AG08395 (cell line): Measurements from ENCODE around the gene SP5.
"Not testable (repeated sequence)": the region's sequence is repeated elsewhere in the genome, so short reads cannot be mapped to it uniquely, and the experiment has no call there.

Experiments
- DNase-seq: peaks from one replicate; pipeline ENCODE4 v3.0.0; 2012; ENCODE audit warnings: mixed read lengths, low spot score

SP5 gene

DNA sequence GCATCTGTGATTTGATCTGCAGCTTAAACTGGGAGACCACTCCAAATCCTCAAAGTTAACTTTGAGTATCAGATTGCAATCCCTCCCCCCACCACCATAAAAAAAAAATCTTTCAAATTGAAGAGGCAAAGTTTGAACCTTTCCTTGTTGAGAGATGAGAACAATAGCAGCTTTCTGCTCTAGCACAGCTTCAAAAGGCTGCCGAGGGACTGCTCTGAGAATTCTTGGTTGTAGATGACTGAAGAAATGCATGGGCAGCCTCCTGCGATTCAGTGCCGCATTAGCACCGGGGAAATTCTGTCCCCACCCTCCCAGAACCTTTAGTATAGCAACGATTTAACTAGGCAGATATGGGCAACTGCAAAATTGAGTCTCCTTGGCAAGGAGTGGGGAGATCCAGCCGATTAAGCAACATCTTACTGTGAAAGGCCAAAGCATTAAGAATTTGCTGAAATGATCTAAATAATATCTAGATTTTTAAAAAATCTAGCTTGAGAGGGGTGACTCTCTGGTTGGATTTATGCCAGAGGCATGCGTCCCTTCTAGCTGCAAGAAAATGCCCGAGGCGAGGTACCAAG is 3.9 kb upstream of the SP5 start:
- no peak for DNase-seq

DNA sequence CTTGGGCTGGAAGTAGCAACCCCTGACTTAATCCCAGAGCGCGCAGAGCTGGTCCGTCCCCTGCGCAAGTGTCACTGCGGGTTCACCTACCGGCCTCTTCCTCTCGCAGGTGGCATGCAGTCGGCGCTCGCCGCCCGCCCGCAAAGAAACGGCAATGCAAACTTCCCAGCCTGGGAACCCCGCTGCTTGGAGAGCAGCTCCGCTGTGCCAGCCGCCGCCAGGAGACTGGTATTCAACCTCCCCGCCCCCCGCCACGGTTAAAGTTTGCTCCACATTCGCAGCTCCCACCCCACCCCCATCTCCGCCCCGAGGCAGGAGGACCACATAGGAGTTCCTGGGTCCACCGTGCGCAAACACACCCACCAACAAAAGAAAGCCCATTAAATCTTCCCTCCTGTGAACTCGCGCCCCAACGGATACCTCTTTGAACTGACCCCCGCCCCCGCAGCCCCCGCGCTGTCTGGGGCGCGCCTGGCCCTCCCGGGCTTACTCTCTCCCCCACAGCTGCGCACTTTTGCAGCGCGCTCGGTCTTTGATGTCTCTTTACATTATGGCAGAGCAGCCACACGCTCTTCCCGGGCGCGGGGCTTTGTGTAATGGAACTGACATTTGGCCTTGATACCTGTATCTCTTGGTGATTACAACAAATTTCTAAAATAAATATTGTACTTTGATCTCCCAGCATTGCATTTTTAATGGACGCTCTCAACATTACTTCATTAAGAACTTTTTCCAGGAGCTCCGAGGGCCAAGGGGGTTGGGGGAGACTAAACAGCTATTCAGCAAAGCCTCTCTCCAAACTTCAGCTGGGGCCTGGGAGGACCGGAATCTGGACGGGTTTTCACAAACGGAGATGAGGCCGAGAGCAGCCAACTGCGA is 3.1 kb upstream of the SP5 start:
- no peak for DNase-seq

DNA sequence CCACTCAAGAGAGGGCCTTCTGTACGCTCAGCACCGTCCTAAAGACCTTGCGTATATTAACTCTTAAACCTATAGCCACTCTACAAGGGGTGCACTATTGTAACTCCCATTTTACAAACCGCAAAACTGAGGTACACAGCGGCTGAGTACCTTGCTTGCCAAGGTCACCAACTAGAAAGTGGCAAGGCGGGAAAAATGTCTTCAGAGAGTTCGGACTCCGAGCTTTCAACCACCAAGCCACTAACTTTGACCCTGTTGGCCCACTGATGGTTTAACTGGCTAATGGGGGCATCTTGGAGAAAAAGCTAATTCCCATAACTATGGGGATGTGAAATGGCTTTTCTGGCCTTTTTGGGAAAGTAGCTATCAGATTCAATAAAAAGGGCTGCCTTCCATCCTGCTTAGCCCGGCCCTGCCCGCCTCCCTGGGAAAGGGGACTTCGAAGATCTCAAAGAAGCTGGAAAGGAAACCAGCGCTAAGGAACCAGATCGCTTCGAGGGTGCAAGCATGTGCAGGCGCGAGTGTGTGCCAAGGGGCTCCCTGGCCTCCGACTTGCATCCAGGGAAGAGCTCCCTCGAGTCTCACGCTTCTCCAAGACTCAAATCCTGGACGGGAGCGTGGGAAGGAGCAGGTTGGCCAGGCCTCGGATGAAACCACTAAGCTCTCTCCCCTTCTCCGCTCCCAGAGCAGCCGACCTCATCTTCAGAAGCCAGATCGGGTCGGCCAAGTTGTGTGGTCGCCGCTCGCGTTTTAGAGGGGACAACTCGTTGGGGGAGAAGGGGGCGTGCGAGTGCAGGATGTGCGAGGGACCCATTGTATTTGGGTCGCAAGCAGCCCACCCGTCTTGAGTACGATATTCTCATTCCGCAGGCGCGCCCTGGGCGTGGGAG is 2.2 kb upstream of the SP5 start:
- no peak for DNase-seq

DNA sequence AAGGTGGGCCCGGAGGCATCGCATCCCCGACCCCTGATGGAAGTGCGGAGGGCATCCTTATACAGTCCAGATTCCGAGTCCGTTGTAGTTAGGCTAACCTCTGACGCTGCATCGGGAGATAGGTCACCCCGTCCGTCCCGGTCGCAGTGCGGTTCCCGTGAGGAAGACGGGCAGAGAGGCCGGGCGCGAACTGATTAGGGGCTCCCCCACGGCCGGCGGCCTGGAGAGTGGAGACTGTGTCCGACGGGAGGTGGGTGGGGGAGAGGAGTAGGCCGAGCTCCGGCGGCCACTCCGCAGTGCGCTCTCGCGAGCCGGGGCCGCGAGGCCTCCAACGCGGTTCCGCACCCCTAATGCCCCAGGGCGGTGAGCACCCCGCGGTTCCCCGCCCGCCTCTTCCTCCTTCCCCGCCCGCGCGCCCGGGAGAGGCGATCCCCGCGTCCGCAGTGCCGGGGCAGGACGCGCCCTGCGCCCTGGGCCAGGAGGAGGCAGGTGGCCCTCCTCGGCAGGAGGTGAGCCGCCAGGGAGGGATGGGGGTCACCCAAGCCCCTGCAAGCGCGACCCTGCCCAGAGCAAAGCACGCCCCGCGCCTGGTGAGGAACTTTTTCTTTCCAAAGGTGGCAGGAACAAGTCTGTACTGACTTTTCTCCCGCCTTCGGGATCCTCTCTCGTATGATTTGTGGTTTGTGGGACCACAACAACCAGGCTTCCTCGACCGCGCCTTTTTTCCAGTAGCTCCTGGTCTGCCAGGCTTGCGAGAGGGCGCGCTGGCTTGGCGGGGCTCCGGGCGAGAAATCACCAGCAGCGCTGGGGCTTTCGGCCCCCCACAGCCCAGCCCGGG is 1.4 kb upstream of the SP5 start:
- no peak for DNase-seq

DNA sequence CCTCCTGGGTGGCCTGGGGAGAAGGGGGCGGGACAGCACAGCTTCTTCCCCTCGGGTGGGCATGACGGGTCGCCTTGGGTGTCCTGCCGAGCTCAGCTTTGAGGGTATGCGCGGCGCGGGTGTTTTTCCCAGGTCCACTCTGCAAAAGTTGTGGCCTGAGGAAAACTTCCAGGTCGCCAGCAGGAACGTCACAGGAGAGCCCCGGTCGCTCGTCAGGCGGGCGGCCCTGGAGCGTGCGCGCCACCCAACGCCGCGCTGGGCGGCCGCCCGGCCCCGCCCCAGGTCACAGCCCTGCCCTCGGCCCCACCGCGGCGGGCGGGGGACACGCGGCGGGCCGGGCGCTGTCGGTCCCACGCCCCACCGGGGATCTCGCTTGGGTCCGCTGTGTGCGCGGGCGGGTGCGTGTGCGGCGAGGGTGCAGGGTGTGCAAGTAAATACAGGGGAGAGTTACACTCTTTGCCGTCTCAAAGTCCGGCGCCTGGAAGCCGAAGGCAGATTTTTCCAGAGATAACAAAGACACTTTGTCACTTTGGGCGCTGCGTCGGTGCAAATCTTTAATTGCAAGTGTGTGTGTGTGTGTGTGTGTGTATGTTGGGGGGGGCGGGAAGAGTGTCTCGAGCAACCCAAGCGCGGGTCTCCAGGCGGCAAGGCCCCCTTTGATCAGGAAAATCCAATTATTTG is 616 bp upstream of the SP5 start:
- DNase-seq = peak; percentile 20

DNA sequence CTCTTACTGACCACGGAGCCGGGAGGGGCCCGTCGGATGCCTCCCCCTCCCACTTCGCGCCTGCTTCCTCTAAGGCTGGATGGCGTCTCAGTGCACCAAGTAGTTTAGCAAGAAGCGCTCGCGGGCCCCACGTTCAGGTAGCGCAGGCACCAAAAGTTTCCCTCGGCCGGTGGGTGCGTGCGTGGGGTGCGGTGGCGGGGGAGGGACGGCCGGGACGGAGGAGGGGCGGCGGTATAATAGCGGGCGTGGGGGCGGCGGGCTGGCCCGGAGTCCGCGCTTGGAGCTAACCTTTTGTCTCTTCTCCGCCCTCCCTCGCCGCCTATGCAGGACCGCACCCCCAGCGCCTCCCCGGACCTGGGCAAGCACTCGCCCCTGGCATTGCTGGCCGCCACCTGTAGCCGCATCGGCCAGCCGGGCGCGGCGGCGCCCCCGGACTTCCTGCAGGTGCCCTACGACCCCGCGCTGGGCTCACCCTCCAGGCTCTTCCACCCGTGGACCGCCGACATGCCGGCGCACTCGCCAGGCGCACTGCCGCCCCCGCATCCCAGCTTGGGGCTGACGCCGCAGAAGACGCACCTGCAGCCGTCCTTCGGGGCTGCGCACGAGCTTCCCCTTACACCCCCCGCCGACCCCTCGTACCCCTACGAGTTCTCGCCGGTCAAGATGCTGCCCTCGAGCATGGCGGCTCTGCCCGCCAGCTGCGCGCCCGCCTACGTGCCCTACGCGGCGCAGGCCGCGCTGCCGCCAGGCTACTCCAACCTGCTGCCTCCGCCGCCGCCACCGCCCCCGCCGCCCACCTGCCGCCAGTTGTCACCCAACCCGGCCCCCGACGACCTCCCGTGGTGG is 1.0 kb downstream of the SP5 start:
- DNase-seq = no peak

DNA sequence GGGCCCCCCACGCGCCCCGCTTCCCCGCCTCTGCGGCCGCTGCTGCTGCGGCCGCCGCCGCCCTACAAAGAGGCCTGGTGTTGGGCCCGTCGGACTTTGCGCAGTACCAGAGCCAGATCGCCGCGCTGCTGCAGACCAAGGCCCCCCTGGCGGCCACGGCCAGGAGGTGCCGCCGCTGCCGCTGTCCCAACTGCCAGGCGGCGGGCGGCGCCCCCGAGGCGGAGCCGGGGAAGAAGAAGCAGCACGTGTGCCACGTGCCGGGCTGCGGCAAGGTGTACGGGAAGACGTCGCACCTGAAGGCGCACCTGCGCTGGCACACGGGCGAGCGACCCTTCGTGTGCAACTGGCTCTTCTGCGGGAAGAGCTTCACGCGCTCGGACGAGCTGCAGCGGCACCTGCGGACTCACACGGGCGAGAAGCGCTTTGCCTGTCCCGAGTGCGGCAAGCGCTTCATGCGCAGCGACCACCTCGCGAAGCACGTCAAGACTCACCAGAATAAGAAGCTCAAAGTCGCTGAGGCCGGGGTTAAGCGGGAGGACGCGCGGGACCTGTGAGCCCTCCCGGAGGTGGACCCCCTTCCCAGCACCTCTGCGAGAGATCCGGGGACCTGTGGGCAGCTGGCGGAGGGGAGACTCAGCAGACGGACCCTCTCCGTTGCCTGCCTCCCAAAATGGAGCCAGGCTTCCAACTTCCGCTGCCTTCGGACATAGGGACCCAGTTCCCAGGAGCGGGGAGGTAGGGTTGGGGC is 1.9 kb downstream of the SP5 start:
- DNase-seq = peak; percentile 68

DNA sequence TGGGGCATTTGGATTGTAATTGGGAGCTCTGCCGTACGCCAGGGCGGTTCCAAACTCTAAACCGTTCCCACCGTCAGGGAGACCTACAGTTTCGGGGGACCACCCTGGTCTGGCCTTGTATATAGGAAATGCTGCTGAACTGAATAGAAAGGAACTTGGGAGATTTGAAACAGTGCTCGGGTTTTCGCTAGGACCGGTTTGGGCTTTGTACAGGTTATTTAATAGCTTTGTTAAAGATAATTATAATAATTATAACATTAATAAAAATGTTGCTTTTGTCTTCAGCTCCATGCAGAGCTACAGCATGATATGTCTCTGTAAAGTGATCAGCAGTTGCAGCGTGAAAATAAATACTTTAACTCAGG is 2.4 kb downstream of the SP5 start:
- DNase-seq = no peak

DNA sequence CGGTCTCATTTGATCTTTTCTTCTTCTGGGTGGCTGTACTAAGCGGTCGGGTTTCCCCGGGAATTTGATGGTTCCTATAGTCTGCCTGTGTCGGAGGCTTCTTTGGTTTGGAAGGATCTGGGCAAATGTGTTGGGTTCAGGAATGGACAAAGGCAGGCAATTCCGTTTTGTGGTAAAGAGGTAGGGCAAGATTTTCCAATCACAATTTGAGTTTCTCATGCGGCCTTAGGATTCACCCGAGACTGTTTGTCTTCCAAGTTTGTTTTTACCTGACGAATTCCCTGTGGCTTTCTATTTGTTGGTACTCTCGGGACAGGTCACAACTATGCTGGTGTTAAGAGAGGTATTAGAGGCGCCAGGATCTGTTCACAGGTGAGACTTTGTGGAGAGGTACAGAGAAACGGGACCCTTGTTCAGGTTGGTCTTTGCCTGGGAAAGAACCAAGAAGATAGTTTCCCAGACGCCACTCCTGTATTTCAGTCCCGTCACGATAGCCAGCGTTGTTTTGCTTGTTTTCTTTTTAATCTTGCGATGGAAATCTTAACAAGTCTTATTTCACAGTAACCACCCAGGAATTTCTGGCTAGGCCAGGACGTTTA is 3.0 kb downstream of the SP5 start:
- no peak for DNase-seq

DNA sequence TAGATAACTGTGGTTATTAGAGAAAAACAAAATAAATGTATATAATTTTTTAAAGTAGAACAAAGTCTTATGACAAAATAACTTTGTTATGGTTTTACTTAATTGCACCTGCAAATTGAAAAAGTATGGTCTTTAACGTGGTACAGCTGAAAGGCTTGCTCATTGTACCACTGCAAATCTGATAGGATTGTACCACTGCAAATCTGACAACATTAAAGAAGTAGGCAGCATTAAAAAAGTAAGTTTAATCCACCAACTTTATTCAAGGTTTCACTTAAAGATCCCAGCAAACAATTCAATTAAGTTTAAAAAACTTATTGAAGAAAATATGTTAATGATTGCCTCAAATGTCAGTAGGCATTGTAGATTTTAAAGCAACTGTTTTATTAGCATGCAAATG is 4.7 kb downstream of the SP5 start:
- DNase-seq = no peak

DNA sequence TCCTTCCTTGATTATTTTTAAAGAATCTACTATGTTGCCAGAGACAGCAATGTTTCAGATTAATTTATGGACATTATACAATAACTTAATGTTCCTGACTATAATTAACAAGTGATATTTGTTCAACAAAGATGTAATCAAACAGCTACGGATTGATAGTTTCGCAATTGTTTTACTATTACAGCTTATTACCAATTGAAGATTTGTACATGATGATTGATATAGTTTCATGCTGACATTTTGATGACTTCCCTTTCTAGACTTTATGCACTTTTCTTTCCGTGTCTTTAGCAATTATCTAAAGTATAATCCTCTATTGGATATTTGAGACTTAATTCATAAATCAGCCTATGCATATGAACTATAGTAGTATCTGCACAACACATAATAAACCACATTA is 6.5 kb downstream of the SP5 start:
- no peak for DNase-seq

DNA sequence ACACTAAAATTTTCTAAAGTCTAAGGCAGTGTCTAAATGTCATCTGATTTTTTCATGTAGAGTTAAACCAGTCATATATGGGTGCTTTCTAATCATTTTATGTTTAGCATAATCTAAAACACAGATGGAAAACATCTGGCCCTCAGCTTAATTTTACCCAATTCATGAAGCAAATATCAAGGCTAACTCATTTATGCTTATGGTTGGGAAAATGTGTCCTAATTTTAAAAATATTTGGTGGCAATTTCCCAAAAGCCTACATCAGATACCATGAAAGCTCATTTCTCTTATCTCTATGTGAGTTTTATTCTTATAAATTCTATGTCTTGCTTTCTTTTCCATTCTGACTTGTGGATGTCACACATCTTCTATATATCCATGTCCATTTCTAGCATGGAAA is 7.2 kb downstream of the SP5 start:
- DNase-seq = no peak

DNA sequence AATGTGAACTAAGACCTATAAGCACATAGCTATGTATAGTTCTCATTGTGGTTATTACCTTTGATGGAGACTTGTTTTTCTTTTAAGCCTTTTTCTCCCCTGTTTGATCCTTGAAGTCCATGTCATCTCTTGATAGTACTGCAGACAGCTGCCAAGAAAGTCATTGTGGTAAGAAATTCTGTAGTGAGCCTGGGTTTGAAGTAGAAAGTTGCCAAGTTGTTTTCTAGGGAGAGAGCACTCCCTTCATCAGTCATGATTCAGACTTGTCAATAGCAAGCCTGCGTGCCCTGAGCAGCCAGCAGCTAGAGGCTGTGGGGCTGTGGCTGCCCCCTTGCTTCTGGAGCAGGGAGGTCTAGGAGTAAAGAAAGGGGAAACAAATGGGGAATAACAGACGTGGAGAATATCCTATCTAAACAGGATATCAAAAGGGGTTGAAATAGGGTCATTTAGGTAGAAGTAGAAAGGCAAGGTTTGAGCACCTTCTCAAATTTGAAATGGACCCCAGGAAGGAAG is 8.4 kb downstream of the SP5 start:
- no peak for DNase-seq

DNA sequence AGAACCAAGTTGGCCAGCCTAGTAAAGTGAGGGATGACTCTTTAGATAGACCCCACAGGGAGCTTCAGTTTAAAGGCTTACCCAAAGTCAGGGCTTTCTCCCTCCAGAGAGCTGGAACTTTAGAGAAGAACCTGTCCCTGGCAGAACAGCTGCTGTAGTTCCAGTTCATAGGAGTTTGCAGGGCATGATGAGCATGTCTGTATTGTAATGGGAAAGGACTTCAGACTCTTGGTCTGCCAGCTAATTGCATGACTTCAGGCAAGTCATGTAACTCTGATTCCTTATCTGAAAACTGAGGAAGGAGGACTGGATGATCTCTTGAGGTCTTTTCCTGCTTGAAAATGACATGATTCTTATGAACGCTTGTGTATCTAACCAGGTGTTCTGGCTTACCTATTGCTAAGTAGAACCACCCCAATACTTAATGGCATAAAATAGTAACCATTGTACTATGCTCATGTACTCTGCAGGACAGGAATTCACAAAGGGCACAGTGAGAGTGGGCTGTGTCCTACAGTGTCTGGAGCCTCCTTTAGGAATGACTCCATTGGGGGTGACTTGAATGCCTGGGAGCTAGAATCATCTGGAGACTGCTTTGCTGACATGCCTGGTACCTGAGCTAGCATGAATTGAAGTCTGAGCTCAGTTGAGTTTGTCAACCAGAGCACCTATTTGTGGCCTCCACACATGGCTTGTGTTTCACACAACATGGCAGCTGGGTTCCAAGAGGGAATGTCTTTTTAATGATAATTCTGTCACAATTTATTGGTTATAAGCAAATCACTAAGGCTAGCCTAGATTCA is 18.9 kb downstream of the SP5 start:
- no peak for DNase-seq

DNA sequence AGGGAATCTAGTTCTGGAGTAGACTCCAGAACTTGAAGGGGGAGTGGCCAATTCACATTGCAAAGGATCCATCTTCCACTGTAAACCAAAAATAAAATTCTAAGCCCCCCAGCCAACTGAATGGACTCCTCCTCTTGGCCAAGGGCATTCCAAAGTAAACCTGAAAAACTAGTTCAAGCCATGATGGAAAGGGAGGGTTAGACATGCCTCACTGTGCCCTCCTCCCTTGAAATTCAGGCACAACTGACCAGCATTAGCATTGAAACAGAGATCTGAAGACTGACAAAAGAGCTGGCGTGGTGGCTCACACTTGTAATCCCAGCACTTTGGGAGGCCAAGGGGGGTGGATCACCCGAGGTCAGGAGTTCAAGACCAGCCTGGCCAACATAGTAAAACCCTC is 19.5 kb downstream of the SP5 start:
- not testable (repeated sequence) for DNase-seq

DNA sequence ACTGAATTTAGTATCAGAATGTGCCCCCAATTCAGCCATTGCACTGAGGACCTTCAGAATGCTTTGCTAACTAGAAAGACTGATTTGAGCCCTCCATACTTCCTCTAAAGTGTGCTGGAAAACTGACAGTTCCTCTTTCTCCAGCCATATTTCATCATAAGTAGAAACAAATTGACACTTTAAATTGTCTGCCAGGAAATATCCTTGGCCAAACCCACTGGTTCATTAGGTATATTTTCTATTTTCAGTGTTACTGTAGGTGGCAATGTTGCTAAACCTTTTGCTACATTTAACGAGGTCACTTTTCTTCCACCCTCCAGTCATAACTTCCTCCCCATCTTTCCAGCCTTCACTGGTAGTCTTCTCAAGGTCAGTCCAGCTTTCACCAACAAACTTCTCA is 21.5 kb downstream of the SP5 start:
- no peak for DNase-seq

DNA sequence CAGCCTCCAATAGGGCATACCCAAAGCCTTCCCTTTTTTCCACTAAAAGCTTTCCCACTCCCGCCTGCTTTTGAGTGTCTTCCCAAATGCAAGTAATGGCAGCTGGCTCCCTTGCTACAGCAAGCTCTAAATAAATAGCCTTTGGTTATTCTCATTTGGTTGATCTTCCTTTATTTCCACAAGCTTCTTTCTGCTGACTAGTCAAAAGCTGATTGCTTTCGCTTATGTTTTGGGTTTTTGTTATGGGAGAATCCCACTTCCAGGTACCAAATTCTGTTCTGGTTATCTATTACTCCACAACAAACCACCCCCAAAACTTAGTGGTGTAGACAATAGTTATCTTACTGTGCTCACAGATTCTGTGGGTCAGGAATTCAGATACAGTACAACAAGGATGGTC is 22.3 kb downstream of the SP5 start:
- DNase-seq = no peak

DNA sequence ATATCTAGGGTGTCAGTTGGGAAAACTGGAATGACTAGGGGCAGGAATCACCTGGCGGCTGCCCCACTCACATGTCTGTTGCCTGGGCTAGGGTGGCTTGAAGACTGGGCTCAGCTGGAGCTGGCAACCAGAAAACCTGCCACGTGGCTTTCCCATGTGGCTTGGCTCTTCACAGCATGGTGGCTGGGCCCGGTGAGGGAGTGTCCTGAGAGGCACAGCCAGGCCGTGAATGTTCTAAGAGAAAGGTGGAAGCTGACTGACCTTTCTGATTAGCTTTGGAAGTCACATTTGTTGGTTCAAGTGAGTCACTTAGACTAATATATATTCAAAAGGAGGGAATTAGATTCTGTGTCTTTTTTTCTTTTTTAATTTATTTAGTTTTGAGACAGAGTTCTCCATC is 22.7 kb downstream of the SP5 start:
- DNase-seq = no peak
